ENCODE data around the gene DLX4.

DNA sequence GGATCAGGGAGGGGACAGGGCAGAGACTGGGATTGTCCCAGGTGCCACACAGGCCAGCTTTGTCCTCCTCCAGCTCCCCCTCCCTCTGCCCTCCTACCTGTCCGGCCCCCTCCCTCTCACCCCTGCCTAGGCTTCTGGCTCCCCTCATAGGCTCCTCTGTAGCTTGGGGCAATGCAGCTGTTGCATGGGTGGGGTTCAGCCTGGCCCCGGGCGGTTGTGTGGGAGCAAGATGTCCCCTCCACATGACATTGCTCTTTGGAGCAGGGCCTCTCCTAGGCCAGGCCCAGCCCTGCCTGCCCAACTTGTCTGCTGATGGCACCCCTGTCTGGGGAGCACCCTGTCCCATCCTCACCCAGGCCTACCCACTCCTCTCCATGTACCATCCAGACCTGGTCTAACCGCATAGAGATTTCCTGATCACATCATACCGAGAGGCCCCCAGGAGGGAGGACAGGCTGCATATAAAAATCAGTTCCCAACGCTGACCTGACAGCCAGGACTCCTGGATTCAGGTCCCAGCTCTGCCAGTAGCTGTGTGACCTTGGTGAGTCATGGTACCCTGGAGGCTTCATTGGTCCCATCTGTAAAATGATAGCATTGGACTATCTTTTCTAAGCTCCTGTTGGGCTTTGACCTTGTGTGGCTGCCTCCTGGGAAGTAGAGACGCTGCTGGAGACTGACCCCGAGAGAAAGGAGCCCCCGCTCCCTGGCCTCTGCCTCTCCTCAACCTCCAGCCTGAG, 48.8 kb upstream of the DLX4 start:
- TF ChIP-seq POLR2A (IDR thresholded peaks at IDR 0.05), result no peak
- no peak for TF ChIP-seq EP300 (IDR thresholded peaks at IDR 0.05)
